Amniotic epithelial cell (primary cell): Measurements from ENCODE around the gene LGALSL.

ENCODE experiments used
- DNase-seq: peaks from one replicate; pipeline ENCODE4 v3.0.0-alpha.2; 2010; ENCODE audit warnings: low read depth

LGALSL gene

GRCh38 chr2:64471600-64471999, 17.6 kb downstream of the LGALSL start:
- no peak for DNase-seq

- no peak for DNase-seq
Observed at GRCh38 chr2:64472881-64473280, 18.9 kb downstream of the LGALSL start.

GRCh38 chr2:64474121-64474571, 20.2 kb downstream of the LGALSL start:
- no peak for DNase-seq

- no peak for DNase-seq
Observed at GRCh38 chr2:64474636-64475035, 20.7 kb downstream of the LGALSL start.

GRCh38 chr2:64477037-64477436, 23.1 kb downstream of the LGALSL start:
- no peak for DNase-seq

- DNase-seq: no peak
Observed at GRCh38 chr2:64477979-64478378, 24.0 kb downstream of the LGALSL start.

- DNase-seq: no peak
Observed at GRCh38 chr2:64478502-64479230, 24.7 kb downstream of the LGALSL start.

GRCh38 chr2:64479259-64480117, 25.5 kb downstream of the LGALSL start:
- no peak for DNase-seq

- DNase-seq: no peak
Observed at GRCh38 chr2:64481665-64482064, 27.7 kb downstream of the LGALSL start.

- no peak for DNase-seq
Observed at GRCh38 chr2:64482243-64482642, 28.3 kb downstream of the LGALSL start.

- DNase-seq: peak; percentile 12
Observed at GRCh38 chr2:64482765-64483504, 29.0 kb downstream of the LGALSL start.

- no peak for DNase-seq
Observed at GRCh38 chr2:64485331-64485730, 31.4 kb downstream of the LGALSL start.

GRCh38 chr2:64485961-64486360, 32.0 kb downstream of the LGALSL start:
- no peak for DNase-seq

GRCh38 chr2:64487256-64488049, 33.5 kb downstream of the LGALSL start:
- no peak for DNase-seq

- peak; percentile 32 for DNase-seq
Observed at GRCh38 chr2:64488050-64488974, 34.4 kb downstream of the LGALSL start.

- DNase-seq: no peak
Observed at GRCh38 chr2:64489081-64489751, 35.3 kb downstream of the LGALSL start.

GRCh38 chr2:64491426-64491825, 37.5 kb downstream of the LGALSL start:
- DNase-seq: peak; percentile 57

GRCh38 chr2:64492272-64492671, 38.3 kb downstream of the LGALSL start:
- DNase-seq: no peak

GRCh38 chr2:64492821-64493220, 38.9 kb downstream of the LGALSL start:
- DNase-seq: no peak

GRCh38 chr2:64493788-64494187, 39.8 kb downstream of the LGALSL start:
- DNase-seq: no peak
